Naive thymus-derived CD4-positive, alpha-beta T cell (primary cell): ENCODE results near the gene HRCT1. TPM values are rescaled to one million over a fixed set of nuclear protein-coding genes. Genes with fewer than 3 reads are reported as not detected.

Experiments used
- ATAC-seq: fragments of 150-1000 bp; cut with Tn5 transposase; 2 replicates; pipeline ENCODE4 v1.10.0; 2021; ENCODE audit warnings: mild to moderate bottlenecking, moderate library complexity
- CTCF ChIA-PET: fragments of 350-600 bp; sonication (Branson Sonifier 250); formaldehyde crosslinking; loops from one replicate; lab custom pipeline; 2021; ENCODE audit warnings: antibody characterized with exemption; lab: Charles Lee
- POLR2A ChIA-PET: fragments of 350-600 bp; sonication (Branson Sonifier 250); formaldehyde crosslinking; loops from one replicate; lab custom pipeline; 2021; ENCODE audit warnings: antibody characterized with exemption, inconsistent platforms; lab: Charles Lee
- DNase-seq, 9 donors: peaks; one replicate each; pipeline versions ENCODE4 v3.0.0 to v3.0.0-alpha.2; 2020 to 2022; ENCODE audit warnings: mixed read lengths in 1 of 9
- H3K27ac ChIP-seq: one replicate; pipeline ENCODE4 v1.7.0; 2013; ENCODE audit warnings: mild to moderate bottlenecking, low read depth, low read length, moderate library complexity
- H3K27me3 ChIP-seq, 2 donors: one replicate each; pipeline ENCODE4 v1.7.0; 2013; ENCODE audit warnings: low read length in 2 of 2, mild to moderate bottlenecking in 2 of 2, moderate library complexity in 2 of 2; ENCODE audit not compliant: control insufficient read depth in 2 of 2, insufficient read depth in 2 of 2
- H3K36me3 ChIP-seq, 3 experiments: 1 replicate in 2 of 3; 2 replicates in 1 of 3; pipeline ENCODE4 v1.7.0; 2013; ENCODE audit warnings: low read length in 3 of 3, mild to moderate bottlenecking in 3 of 3, moderate library complexity in 1 of 3; ENCODE audit not compliant: insufficient read depth in 3 of 3, control insufficient read depth in 2 of 3
- H3K4me1 ChIP-seq, 2 donors: one replicate each; pipeline ENCODE4 v1.7.0; 2013; ENCODE audit warnings: low read length in 2 of 2, mild to moderate bottlenecking in 2 of 2, moderate library complexity in 1 of 2; ENCODE audit not compliant: control insufficient read depth in 2 of 2, insufficient read depth in 2 of 2
- H3K4me3 ChIP-seq: 2 replicates; pipeline ENCODE4 v1.7.0; 2013; ENCODE audit warnings: mild to moderate bottlenecking, low read length
- H3K9me3 ChIP-seq, 3 experiments: 1 replicate in 2 of 3; 2 replicates in 1 of 3; pipeline ENCODE4 v1.7.0; 2013; ENCODE audit warnings: low read length in 3 of 3; ENCODE audit not compliant: control insufficient read depth in 2 of 3
- H3K27ac Mint-ChIP-seq, 9 donors: one replicate each; pipeline ENCODE4 v1.8.0; 2020 to 2022; ENCODE audit warnings: mixed read lengths in 9 of 9, mild to moderate bottlenecking in 8 of 9, moderate library complexity in 5 of 9, inconsistent platforms in 2 of 9
- H3K27me3 Mint-ChIP-seq, 5 donors: one replicate each; pipeline ENCODE4 v1.8.0; 2021 to 2022; ENCODE audit warnings: mixed read lengths in 5 of 5, mild to moderate bottlenecking in 1 of 5
- H3K36me3 Mint-ChIP-seq, 5 donors: one replicate each; pipeline ENCODE4 v1.8.0; 2020 to 2022; ENCODE audit warnings: mixed read lengths in 5 of 5, mild to moderate bottlenecking in 3 of 5, inconsistent platforms in 1 of 5
- H3K4me1 Mint-ChIP-seq, 7 donors: one replicate each; pipeline ENCODE4 v1.8.0; 2020 to 2022; ENCODE audit warnings: mixed read lengths in 7 of 7, mild to moderate bottlenecking in 3 of 7, inconsistent platforms in 1 of 7
- H3K4me3 Mint-ChIP-seq, 10 donors: one replicate each; pipeline ENCODE4 v1.8.0; 2020 to 2022; ENCODE audit warnings: mild to moderate bottlenecking in 10 of 10, mixed read lengths in 10 of 10, moderate library complexity in 6 of 10, inconsistent platforms in 2 of 10
- H3K9me3 Mint-ChIP-seq, 11 donors: one replicate each; pipeline ENCODE4 v1.8.0; 2020 to 2022; ENCODE audit warnings: mixed read lengths in 11 of 11, mild to moderate bottlenecking in 4 of 11, inconsistent platforms in 1 of 11, moderate library complexity in 1 of 11
- intact Hi-C, 2 donors: fragments of 100-400 bp; cut with micrococcal nuclease; formaldehyde crosslinking; loops; one replicate each; pipeline ENCODE4 v1.15.1; 2023
- polyA plus RNA-seq, 2 donors: library from polyadenylated mRNA; unstranded; fragments of 300-500 nt; fragmentation: Illumina TruSeq; gene quantifications; one replicate each; pipeline ENCODE4 v1.2.3, GENCODE V29; 2021
- total RNA-seq, 6 experiments: library from RNA in 5 of 6; stranded (reverse) in 5 of 6; gene quantifications; 1 replicate in 5 of 6; 2 replicates in 1 of 6; pipeline ENCODE4 v1.2.3 and lab custom pipeline; 2021 to 2026

Gene HRCT1
- total and polyA plus RNA-seq, 7 experiments from 2014 or later, result not detected

DNA sequence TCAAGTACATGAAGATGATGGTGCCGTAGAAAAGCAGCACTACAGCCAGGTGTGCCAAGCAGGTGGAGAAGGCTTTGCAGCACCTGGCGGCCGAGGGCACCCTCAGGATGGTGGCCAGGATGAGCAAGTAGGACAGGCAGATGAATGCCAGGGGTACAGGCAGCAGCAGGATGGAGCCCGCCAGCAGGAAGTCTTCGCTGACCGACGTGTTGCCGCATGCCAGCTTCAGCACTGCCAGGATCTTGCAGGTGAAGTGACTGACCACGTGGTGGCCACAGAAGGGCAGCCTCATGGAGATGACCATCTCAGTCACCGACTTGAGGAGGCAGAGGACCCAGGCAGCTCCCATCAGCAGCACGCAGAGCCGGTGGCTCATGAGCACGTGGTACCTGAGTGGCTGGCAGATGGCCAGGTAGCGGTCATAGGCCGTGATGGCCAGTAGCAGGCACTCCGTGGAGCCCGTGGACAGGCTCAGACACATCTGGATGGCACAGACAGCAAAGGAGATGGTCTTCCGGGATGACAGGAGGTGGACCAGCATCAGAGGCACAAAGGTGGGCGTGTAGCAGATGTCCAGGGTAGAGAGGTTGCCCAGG is 36.3 kb upstream of the HRCT1 start:
- H3K4me1 Mint-ChIP-seq, result peaks cover 0 to 1% (median 0%) of the 10 kb centered on the region in 7 donors
- no peaks in the 10 kb centered on the region for H3K9me3 ChIP-seq
- no peak for DNase-seq
- no peak overlapping the region for H3K4me3 ChIP-seq
- H3K36me3 Mint-ChIP-seq, result no peaks in the 10 kb centered on the region
- H3K27me3 ChIP-seq, result no peaks in the 10 kb centered on the region
- ChIA-PET CTCF (interaction anchor here (1.2 kb wide), 1 partner anchor 9 kb away, joined by 3 read pairs; no protein-coding TSS in a partner anchor), POLR2A (interaction anchor here (0.5 kb wide), 1 partner anchor 173 kb away, joined by 3 read pairs; no protein-coding TSS in a partner anchor)
- no peak overlapping the region for H3K27ac ChIP-seq
- no peak for ATAC-seq
- H3K4me3 Mint-ChIP-seq, result no peak overlapping the region
- H3K27ac Mint-ChIP-seq, result no peak overlapping the region
- H3K36me3 ChIP-seq, result no peaks in the 10 kb centered on the region
- intact Hi-C loops, result no loop called here
- no peaks in the 10 kb centered on the region for H3K9me3 Mint-ChIP-seq
- no peaks in the 10 kb centered on the region for H3K4me1 ChIP-seq
- H3K27me3 Mint-ChIP-seq, result peaks cover 1 to 16% (median 8%) of the 10 kb centered on the region in 5 donors

GRCh38 chr9:35870351-35870923 is 35.6 kb upstream of the HRCT1 start, which contains the start of gene OR13J1:
Gene OR13J1, minus strand, starts transcription at chr9:35870401. Its CDS starts 0 bp downstream, at chr9:35870401.
- ATAC-seq, result no peak
- Mint-ChIP-seq H3K4me3 (no peak within 1 kb of the TSS), H3K4me1 (peaks cover 0 to 1% (median 0%) of the 10 kb centered on the region in 7 donors), H3K27ac (peak within 1 kb of the TSS in 1 of 9 donors; percentile 7), H3K36me3 (no peaks in the 10 kb centered on the region), H3K9me3 (no peaks in the 10 kb centered on the region), H3K27me3 (peaks cover 6 to 14% (median 8%) of the 10 kb centered on the region in 5 donors)
- Histone ChIP-seq H3K27ac (no peak within 1 kb of the TSS), H3K27me3 (no peaks in the 10 kb centered on the region), H3K9me3 (no peaks in the 10 kb centered on the region), H3K4me3 (no peak within 1 kb of the TSS), H3K36me3 (no peaks in the 10 kb centered on the region), H3K4me1 (no peaks in the 10 kb centered on the region)
- no peak for DNase-seq
- intact Hi-C loops, result no loop called here
- CTCF ChIA-PET, result no interaction called here
- POLR2A ChIA-PET, result interaction anchor here (0.5 kb wide), 1 partner anchor 173 kb away, joined by 3 read pairs; no protein-coding TSS in a partner anchor

DNA sequence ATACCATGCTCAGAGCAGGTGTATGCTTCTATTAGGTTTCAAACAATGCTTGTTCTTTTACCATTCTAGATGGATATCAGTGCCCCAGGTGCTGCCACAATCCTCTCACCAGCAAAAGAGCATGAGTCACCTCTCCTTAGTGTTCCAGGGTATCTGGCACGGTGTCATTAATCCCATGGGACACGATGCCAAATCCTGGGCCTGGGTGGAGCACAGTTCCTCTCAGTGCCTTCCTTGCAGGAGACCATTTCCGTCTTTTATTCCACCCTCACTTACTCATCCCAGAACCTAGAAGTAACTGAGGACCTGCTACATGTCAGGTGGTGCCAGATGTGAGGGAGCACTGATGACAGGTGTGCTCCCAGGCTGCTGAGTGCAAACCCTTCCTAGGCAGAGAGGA is 34.5 kb upstream of the HRCT1 start:
- Histone ChIP-seq H3K4me3 (no peak overlapping the region), H3K36me3 (no peaks in the 10 kb centered on the region), H3K9me3 (no peaks in the 10 kb centered on the region), H3K4me1 (no peaks in the 10 kb centered on the region), H3K27ac (no peak overlapping the region), H3K27me3 (no peaks in the 10 kb centered on the region)
- Mint-ChIP-seq H3K4me3 (no peak overlapping the region), H3K27me3 (peaks cover 3 to 16% (median 7%) of the 10 kb centered on the region in 5 donors), H3K4me1 (peaks cover 0 to 1% (median 0%) of the 10 kb centered on the region in 7 donors), H3K27ac (no peak overlapping the region), H3K9me3 (peaks cover 0 to 1% (median 0%) of the 10 kb centered on the region in 11 donors), H3K36me3 (no peaks in the 10 kb centered on the region)
- POLR2A ChIA-PET, result no interaction called here
- ATAC-seq (no peak), DNase-seq (no peak)
- intact Hi-C loops, result no loop called here
- CTCF ChIA-PET, result no interaction called here

DNA sequence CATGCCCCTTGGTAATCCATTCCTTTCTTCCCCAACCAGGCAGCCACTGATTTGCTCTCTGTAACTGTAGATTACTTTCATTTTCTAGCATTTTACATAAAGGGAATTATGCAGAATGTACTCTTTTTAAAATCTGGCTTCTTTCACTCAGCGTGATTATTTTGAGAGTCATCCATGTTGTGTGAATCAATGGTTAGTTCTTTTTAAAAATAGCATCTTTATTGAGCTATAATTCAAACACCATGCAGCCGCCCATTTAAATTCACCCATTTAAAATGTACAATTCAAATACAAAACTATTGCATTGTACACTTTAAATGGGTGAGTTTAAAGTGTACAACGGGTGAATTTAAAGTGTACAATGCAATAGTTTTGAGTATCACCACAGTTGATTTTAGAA is 33.5 kb upstream of the HRCT1 start:
- Histone ChIP-seq H3K27me3 (no peaks in the 10 kb centered on the region), H3K4me3 (no peak overlapping the region), H3K4me1 (no peaks in the 10 kb centered on the region), H3K27ac (no peak overlapping the region), H3K36me3 (no peaks in the 10 kb centered on the region), H3K9me3 (peaks cover 0 to 3% (median 0%) of the 10 kb centered on the region in 3 experiments)
- intact Hi-C loops, result no loop called here
- Mint-ChIP-seq H3K27me3 (peaks cover 6 to 25% (median 8%) of the 10 kb centered on the region in 5 donors), H3K36me3 (peaks cover 0 to 4% (median 2%) of the 10 kb centered on the region in 5 donors), H3K4me1 (peaks cover 0 to 1% (median 0%) of the 10 kb centered on the region in 7 donors), H3K27ac (no peak overlapping the region), H3K4me3 (no peak overlapping the region), H3K9me3 (peaks cover 0 to 11% (median 4%) of the 10 kb centered on the region in 11 donors)
- ATAC-seq (no peak), DNase-seq (no peak)
- CTCF ChIA-PET, result no interaction called here
- POLR2A ChIA-PET, result no interaction called here

DNA sequence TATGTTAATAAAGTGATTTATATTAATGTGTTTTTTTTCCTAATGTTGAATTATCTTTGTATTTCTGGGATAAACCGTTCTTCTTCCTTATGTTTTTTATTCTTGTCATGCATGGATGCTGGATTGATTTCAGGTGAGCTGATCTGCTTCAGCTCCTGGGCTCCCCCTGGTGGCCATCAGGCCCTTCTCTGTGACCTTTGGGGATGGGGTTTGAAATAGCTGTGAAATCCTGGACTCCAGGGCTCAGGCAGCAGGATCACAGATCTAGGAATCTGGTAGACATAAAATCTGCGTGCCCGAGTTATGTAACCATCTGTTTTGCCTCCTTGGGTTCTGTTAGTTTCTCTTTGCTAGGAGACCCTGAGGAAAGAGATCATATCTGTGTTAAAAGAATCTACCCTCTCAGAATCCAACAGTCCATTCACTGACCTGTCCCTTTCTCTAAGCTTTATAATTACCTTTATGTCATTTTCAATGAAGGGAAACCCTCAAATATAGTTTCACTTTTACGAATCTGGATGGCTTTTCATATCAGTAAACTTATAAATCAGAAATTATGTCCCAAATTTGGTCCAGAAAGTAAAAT is 23.6 kb upstream of the HRCT1 start:
- H3K27me3 ChIP-seq, result no peaks in the 10 kb centered on the region
- Mint-ChIP-seq H3K36me3 (peaks cover 0 to 10% (median under 1%) of the 10 kb centered on the region in 5 donors), H3K27me3 (peaks cover 0 to 45% (median 8%) of the 10 kb centered on the region in 5 donors), H3K9me3 (peaks cover 0 to 15% (median 6%) of the 10 kb centered on the region in 11 donors), H3K4me1 (peaks cover 0 to 2% (median 0%) of the 10 kb centered on the region in 7 donors), H3K27ac (no peak overlapping the region), H3K4me3 (peak overlapping the region in 1 of 10 donors; percentile 18)
- ChIA-PET POLR2A (interaction anchor here (1.0 kb wide), 1 partner anchor 56 kb away, joined by 3 read pairs; no protein-coding TSS in a partner anchor), CTCF (interaction anchor here (0.5 to 4.8 kb wide), 30 partner anchors 9 to 1237 kb away, joined by 3 to 70 read pairs (median 4); partner anchors contain the start of genes GBA2, HINT2, NPR2 and RGP1)
- no peak overlapping the region for H3K27ac ChIP-seq
- DNase-seq, result peak; percentile 54 to 83 (median 71)
- peaks cover 0 to 3% (median 0%) of the 10 kb centered on the region in 3 experiments for H3K9me3 ChIP-seq
- intact Hi-C loops, result loop anchor here (1.0 to 5.0 kb wide), 10 partner anchors 56 to 766 kb away; partner anchors contain the start of genes CCDC107 (in 1 of the 2), CD72 (in 1 of the 2) and RMRP (in 1 of the 2)
- no peaks in the 10 kb centered on the region for H3K4me1 ChIP-seq
- ATAC-seq, result peak; percentile 72
- no peaks in the 10 kb centered on the region for H3K36me3 ChIP-seq
- no peak overlapping the region for H3K4me3 ChIP-seq

DNA sequence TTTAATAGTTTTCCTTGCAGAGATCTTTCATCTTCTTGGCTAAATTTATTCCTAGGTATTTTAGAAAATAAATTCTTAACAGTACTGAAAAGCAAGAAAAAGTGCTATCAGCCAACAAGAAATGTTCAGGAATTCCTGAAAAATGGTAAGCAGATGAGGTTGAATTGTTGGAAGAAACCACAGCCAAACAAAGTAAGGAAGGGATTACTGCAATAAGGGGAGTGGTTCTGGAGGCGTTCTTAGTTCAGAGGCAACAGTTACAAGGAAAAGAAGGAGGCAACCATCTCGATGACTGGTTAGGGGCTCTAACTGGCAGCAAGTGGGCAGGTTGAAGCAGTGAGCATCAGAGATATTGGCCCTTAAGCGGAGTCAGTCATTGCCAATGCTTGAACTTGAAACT is 23.0 kb upstream of the HRCT1 start:
- Histone ChIP-seq H3K27ac (no peak overlapping the region), H3K4me3 (no peak overlapping the region), H3K9me3 (no peaks in the 10 kb centered on the region), H3K36me3 (no peaks in the 10 kb centered on the region), H3K27me3 (no peaks in the 10 kb centered on the region), H3K4me1 (no peaks in the 10 kb centered on the region)
- ATAC-seq (no peak), DNase-seq (no peak)
- Mint-ChIP-seq H3K27me3 (peaks cover 0 to 41% (median 6%) of the 10 kb centered on the region in 5 donors), H3K36me3 (peaks cover 0 to 4% (median 0%) of the 10 kb centered on the region in 5 donors), H3K9me3 (peaks cover 0 to 8% (median under 1%) of the 10 kb centered on the region in 11 donors), H3K4me1 (peaks cover 0 to 2% (median 0%) of the 10 kb centered on the region in 7 donors), H3K4me3 (no peak overlapping the region), H3K27ac (no peak overlapping the region)
- CTCF ChIA-PET, result interaction anchor here (0.7 to 4.8 kb wide), 15 partner anchors 8 to 283 kb away, joined by 3 to 70 read pairs (median 4); partner anchors contain the start of genes NPR2 and RMRP
- POLR2A ChIA-PET, result no interaction called here
- intact Hi-C loops, result loop anchor here (1.0 to 5.0 kb wide), 10 partner anchors 57 to 767 kb away; partner anchors contain the start of genes CCDC107 (in 1 of the 2), CD72 (in 1 of the 2) and RMRP (in 1 of the 2)
